HepG2 (cell line): ENCODE data around the gene MCF2L. TPM values are rescaled to one million over a fixed set of nuclear protein-coding genes. Genes with fewer than 3 reads are reported as not detected.
A peak's percentile ranks its signal among the peaks of the same experiment; 100 is the strongest.

Experiments used
- REL ChIP-seq: sonication (generic); formaldehyde crosslinking; conservative IDR thresholded peaks from 2 replicates; pipeline ENCODE4 v1.8.0; 2022; ENCODE audit warnings: mild to moderate bottlenecking, missing genetic modification reagents, moderate library complexity
- STAT5B ChIP-seq: sonication (generic); formaldehyde crosslinking; IDR thresholded peaks from 2 replicates; pipeline ENCODE4 v1.4.0; 2020; ENCODE audit warnings: missing genetic modification reagents
- ZSCAN21 ChIP-seq: sonication (generic); formaldehyde crosslinking; IDR thresholded peaks from 2 replicates; pipeline ENCODE4 v1.8.0; 2022; ENCODE audit warnings: mild to moderate bottlenecking, missing genetic modification reagents, moderate library complexity, borderline replicate concordance
- polyA plus RNA-seq, 8 experiments: library from polyadenylated mRNA; depleted of rRNA in 3 of 8; stranded (reverse) in 7 of 8; unstranded in 1 of 8; fragments of >200 nt; fragmentation: Illumina TruSeq in 4 of 8; extraction: Trizol in 4 of 8; gene quantifications; 2 replicates each; pipeline versions ENCODE4 v1.2.1 to v1.2.3, GENCODE V29; 2011 to 2016; ENCODE audit warnings: low read depth in 4 of 8, missing spikeins in 1 of 8, mixed read lengths in 1 of 8; ENCODE audit not compliant: insufficient read depth in 1 of 8
- total RNA-seq, 5 experiments: library from RNA; depleted of rRNA; stranded (reverse); fragments of >200 nt; fragmentation: Illumina TruSeq; extraction: Trizol; gene quantifications; 2 replicates each; pipeline ENCODE4 v1.2.3, GENCODE V29; 2016; ENCODE audit warnings: low read depth in 1 of 5
- TF ChIP-seq, protein P1 (sequence below): sonication (generic); formaldehyde crosslinking; IDR thresholded peaks from 2 replicates; pipeline ENCODE4 v1.5.0; 2020; ENCODE audit warnings: mild to moderate bottlenecking, missing genetic modification reagents, borderline replicate concordance
- TF ChIP-seq, protein P2 (sequence below): sonication (generic); formaldehyde crosslinking; IDR thresholded peaks from 2 replicates; pipeline ENCODE4 v1.4.0; 2020; ENCODE audit warnings: missing genetic modification reagents
- TF ChIP-seq, protein P3 (sequence below): sonication (generic); formaldehyde crosslinking; IDR thresholded peaks from 2 replicates; pipeline ENCODE4 v1.4.0; 2020; ENCODE audit warnings: missing genetic modification reagents
- TF ChIP-seq, protein P4 (sequence below): IDR thresholded peaks from 2 replicates; pipeline ENCODE4 v1.4.0; 2020; ENCODE audit warnings: mild to moderate bottlenecking, missing genetic modification reagents

Gene MCF2L
- total and polyA plus RNA-seq, 2 of the 13 experiments (the other 11 are each of a cell fraction or from before 2014, with no cell fraction given): 19.4 to 28.4 TPM

DNA sequence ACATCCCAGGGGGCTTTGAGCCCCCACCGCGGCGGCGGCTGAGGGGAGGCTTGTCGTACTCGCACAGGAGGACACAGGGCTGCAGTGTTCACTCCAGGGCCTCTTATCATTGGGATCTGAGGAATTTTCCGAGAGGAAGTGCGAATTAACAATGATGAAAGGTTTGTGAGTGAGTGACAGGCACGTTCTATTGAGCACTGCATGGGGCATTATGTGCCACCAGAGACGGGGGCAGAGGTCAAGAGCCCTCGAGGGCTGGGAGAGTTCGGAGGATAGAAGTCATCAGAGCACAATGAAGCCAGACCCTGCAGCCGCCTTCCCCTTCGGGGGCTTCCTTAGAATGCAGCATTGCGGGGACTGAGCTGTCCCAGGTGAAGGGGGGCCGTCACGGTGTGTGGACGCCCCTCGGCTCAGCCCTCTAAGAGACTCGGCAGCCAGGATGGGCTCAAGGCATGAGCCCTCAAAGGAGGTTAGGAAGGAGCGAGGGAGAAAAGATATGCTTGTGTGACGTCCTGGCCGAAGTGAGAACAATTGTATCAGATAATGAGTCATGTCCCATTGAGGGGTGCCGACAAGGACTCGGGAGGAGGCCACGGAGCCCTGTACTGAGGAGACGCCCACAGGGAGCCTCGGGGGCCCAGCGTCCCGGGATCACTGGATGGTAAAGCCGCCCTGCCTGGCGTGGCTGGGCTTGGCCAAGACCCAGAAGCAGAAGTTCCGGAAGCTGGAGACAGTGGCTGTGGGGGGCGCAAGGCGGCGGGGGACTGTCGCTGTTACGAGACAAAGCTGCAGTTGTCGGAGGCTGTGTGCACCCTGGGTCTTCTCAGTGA, 53.9 kb downstream of the MCF2L start (continued):
- TF ChIP-seq, protein P1, sequence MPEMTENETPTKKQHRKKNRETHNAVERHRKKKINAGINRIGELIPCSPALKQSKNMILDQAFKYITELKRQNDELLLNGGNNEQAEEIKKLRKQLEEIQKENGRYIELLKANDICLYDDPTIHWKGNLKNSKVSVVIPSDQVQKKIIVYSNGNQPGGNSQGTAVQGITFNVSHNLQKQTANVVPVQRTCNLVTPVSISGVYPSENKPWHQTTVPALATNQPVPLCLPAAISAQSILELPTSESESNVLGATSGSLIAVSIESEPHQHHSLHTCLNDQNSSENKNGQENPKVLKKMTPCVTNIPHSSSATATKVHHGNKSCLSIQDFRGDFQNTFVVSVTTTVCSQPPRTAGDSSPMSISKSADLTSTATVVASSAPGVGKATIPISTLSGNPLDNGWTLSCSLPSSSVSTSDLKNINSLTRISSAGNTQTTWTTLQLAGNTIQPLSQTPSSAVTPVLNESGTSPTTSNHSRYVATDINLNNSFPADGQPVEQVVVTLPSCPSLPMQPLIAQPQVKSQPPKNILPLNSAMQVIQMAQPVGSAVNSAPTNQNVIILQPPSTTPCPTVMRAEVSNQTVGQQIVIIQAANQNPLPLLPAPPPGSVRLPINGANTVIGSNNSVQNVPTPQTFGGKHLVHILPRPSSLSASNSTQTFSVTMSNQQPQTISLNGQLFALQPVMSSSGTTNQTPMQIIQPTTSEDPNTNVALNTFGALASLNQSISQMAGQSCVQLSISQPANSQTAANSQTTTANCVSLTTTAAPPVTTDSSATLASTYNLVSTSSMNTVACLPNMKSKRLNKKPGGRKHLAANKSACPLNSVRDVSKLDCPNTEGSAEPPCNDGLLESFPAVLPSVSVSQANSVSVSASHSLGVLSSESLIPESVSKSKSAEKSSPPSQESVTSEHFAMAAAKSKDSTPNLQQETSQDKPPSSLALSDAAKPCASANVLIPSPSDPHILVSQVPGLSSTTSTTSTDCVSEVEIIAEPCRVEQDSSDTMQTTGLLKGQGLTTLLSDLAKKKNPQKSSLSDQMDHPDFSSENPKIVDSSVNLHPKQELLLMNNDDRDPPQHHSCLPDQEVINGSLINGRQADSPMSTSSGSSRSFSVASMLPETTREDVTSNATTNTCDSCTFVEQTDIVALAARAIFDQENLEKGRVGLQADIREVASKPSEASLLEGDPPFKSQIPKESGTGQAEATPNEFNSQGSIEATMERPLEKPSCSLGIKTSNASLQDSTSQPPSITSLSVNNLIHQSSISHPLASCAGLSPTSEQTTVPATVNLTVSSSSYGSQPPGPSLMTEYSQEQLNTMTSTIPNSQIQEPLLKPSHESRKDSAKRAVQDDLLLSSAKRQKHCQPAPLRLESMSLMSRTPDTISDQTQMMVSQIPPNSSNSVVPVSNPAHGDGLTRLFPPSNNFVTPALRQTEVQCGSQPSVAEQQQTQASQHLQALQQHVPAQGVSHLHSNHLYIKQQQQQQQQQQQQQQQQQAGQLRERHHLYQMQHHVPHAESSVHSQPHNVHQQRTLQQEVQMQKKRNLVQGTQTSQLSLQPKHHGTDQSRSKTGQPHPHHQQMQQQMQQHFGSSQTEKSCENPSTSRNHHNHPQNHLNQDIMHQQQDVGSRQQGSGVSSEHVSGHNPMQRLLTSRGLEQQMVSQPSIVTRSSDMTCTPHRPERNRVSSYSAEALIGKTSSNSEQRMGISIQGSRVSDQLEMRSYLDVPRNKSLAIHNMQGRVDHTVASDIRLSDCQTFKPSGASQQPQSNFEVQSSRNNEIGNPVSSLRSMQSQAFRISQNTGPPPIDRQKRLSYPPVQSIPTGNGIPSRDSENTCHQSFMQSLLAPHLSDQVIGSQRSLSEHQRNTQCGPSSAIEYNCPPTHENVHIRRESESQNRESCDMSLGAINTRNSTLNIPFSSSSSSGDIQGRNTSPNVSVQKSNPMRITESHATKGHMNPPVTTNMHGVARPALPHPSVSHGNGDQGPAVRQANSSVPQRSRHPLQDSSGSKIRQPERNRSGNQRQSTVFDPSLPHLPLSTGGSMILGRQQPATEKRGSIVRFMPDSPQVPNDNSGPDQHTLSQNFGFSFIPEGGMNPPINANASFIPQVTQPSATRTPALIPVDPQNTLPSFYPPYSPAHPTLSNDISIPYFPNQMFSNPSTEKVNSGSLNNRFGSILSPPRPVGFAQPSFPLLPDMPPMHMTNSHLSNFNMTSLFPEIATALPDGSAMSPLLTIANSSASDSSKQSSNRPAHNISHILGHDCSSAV (CRISPR knock-in tag): no peak
- TF ChIP-seq ZSCAN21 (CRISPR knock-in tag) (peak; percentile 64; the same call in 1 of the 2 replicates), REL (CRISPR knock-in tag) (0 out of 2 replicates have a peak, but pooled peaks have one; percentile 60), STAT5B (CRISPR knock-in tag) (no peak)
- TF ChIP-seq, protein P2, sequence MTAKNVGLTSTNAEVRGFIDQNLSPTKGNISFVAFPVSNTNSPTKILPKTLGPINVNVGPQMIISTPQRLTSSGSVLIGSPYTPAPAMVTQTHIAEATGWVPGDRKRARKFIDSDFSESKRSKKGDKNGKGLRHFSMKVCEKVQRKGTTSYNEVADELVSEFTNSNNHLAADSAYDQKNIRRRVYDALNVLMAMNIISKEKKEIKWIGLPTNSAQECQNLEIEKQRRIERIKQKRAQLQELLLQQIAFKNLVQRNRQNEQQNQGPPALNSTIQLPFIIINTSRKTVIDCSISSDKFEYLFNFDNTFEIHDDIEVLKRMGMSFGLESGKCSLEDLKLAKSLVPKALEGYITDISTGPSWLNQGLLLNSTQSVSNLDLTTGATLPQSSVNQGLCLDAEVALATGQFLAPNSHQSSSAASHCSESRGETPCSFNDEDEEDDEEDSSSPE (CRISPR knock-in tag): 0 out of 2 replicates have a peak, but pooled peaks have one; percentile 63
- TF ChIP-seq, protein P3, sequence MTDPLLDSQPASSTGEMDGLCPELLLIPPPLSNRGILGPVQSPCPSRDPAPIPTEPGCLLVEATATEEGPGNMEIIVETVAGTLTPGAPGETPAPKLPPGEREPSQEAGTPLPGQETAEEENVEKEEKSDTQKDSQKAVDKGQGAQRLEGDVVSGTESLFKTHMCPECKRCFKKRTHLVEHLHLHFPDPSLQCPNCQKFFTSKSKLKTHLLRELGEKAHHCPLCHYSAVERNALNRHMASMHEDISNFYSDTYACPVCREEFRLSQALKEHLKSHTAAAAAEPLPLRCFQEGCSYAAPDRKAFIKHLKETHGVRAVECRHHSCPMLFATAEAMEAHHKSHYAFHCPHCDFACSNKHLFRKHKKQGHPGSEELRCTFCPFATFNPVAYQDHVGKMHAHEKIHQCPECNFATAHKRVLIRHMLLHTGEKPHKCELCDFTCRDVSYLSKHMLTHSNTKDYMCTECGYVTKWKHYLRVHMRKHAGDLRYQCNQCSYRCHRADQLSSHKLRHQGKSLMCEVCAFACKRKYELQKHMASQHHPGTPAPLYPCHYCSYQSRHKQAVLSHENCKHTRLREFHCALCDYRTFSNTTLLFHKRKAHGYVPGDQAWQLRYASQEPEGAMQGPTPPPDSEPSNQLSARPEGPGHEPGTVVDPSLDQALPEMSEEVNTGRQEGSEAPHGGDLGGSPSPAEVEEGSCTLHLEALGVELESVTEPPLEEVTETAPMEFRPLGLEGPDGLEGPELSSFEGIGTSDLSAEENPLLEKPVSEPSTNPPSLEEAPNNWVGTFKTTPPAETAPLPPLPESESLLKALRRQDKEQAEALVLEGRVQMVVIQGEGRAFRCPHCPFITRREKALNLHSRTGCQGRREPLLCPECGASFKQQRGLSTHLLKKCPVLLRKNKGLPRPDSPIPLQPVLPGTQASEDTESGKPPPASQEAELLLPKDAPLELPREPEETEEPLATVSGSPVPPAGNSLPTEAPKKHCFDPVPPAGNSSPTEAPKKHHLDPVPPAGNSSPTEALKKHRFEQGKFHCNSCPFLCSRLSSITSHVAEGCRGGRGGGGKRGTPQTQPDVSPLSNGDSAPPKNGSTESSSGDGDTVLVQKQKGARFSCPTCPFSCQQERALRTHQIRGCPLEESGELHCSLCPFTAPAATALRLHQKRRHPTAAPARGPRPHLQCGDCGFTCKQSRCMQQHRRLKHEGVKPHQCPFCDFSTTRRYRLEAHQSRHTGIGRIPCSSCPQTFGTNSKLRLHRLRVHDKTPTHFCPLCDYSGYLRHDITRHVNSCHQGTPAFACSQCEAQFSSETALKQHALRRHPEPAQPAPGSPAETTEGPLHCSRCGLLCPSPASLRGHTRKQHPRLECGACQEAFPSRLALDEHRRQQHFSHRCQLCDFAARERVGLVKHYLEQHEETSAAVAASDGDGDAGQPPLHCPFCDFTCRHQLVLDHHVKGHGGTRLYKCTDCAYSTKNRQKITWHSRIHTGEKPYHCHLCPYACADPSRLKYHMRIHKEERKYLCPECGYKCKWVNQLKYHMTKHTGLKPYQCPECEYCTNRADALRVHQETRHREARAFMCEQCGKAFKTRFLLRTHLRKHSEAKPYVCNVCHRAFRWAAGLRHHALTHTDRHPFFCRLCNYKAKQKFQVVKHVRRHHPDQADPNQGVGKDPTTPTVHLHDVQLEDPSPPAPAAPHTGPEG (CRISPR knock-in tag): no peak
- TF ChIP-seq, protein P4, sequence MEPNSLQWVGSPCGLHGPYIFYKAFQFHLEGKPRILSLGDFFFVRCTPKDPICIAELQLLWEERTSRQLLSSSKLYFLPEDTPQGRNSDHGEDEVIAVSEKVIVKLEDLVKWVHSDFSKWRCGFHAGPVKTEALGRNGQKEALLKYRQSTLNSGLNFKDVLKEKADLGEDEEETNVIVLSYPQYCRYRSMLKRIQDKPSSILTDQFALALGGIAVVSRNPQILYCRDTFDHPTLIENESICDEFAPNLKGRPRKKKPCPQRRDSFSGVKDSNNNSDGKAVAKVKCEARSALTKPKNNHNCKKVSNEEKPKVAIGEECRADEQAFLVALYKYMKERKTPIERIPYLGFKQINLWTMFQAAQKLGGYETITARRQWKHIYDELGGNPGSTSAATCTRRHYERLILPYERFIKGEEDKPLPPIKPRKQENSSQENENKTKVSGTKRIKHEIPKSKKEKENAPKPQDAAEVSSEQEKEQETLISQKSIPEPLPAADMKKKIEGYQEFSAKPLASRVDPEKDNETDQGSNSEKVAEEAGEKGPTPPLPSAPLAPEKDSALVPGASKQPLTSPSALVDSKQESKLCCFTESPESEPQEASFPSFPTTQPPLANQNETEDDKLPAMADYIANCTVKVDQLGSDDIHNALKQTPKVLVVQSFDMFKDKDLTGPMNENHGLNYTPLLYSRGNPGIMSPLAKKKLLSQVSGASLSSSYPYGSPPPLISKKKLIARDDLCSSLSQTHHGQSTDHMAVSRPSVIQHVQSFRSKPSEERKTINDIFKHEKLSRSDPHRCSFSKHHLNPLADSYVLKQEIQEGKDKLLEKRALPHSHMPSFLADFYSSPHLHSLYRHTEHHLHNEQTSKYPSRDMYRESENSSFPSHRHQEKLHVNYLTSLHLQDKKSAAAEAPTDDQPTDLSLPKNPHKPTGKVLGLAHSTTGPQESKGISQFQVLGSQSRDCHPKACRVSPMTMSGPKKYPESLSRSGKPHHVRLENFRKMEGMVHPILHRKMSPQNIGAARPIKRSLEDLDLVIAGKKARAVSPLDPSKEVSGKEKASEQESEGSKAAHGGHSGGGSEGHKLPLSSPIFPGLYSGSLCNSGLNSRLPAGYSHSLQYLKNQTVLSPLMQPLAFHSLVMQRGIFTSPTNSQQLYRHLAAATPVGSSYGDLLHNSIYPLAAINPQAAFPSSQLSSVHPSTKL: peak; percentile 92
